ENCODE results near the gene TCERG1L. TPM values are rescaled to one million over a fixed set of nuclear protein-coding genes. Genes with fewer than 3 reads are reported as not detected.

Gene TCERG1L
- total and polyA plus RNA-seq, 9 of the 15 experiments (the other 6 are each of a cell fraction or from before 2014, with no cell fraction given), result not detected

GRCh38 chr10:131134001-131134576 lies 177.4 kb downstream of the TCERG1L start:
- ChIA-PET POLR2A (interaction anchor here (0.7 kb wide), 1 partner anchor 967 kb away, joined by 3 read pairs; no protein-coding TSS in a partner anchor), CTCF (ENCODE audit: low intra/inter-chr PET ratio) (no interaction called here)
- ATAC-seq (no peak), FAIRE-seq (no peak), DNase-seq (ENCODE audit: extremely low read depth in 1 of 4, low spot score in 3 of 4) (no peak)
- no peaks in the 10 kb centered on the region for H3K9me1 ChIP-seq (ENCODE audit: control insufficient read depth, insufficient read depth, low read length)
- in situ Hi-C loops (cut with MboI) (no loop called here), intact Hi-C loops (cut with micrococcal nuclease) (no loop called here)
- no peak for TF ChIP-seq ZBTB5 (IDR thresholded peaks at IDR 0.05)
- TF ChIP-seq PHF8 (IDR thresholded peaks at IDR 0.05; ENCODE audit: borderline replicate concordance, low read length), result no peak
- no peak for TF ChIP-seq FOXK1 (CRISPR knock-in tag; IDR thresholded peaks at IDR 0.05; ENCODE audit: borderline replicate concordance)
- TF ChIP-seq ZNF146 (CRISPR knock-in tag; IDR thresholded peaks at IDR 0.05; ENCODE audit: unreplicated experiment), result no peak
- no peak for TF ChIP-seq SPI1 (IDR thresholded peaks at IDR 0.05; ENCODE audit: borderline replicate concordance, low read depth, low read length)
- no peak for TF ChIP-seq GTF2F1 (IDR thresholded peaks at IDR 0.05; ENCODE audit: low read depth, low read length)
- no peak overlapping the region for H3K4me3 ChIP-seq
- H3K27ac ChIP-seq (ENCODE audit: extremely low read depth, low read depth, low read length), result no peak overlapping the region
- H3K9ac ChIP-seq (ENCODE audit: insufficient read depth in 1 of 2, low read depth in 2 of 2, low read length in 2 of 2), result no peak overlapping the region
- no TSS peak for BruUV-seq (replicated peaks)
- no peaks in the 10 kb centered on the region for H3K9me3 ChIP-seq (replicated peaks; ENCODE audit: control insufficient read depth, insufficient read depth, low read depth, low read length)
- H3K4me1 ChIP-seq (replicated peaks in 1 of 2; ENCODE audit: control insufficient read depth in 2 of 2, insufficient read depth in 2 of 2, low read length in 2 of 2), result no peaks in the 10 kb centered on the region
- H3K36me3 ChIP-seq (ENCODE audit: control insufficient read depth, insufficient read depth, low read length), result no peaks in the 10 kb centered on the region
- WGBS (ENCODE audit: insufficient coverage, low coverage, missing lambda C conversion rate), result 0% methylated on average over 4 of the region's 7 CpGs
- no peaks in the 10 kb centered on the region for H4K20me1 ChIP-seq (replicated peaks; ENCODE audit: control insufficient read depth, insufficient read depth, low read length)
- H3K27me3 ChIP-seq (ENCODE audit: control insufficient read depth in 2 of 2, insufficient read depth in 2 of 2, low read length in 2 of 2), result peaks cover 0 to 9% of the 10 kb centered on the region in 2 experiments; a peak in 1 of 5 replicates
- no peak overlapping the region for H3K4me2 ChIP-seq (ENCODE audit: insufficient read depth, low read length)
- no peaks in the 10 kb centered on the region for H3K79me2 ChIP-seq (ENCODE audit: control insufficient read depth, insufficient read depth, low read length)
- no peak overlapping the region for H2AFZ ChIP-seq (ENCODE audit: low read depth, low read length)
